HEK293 (cell line): ENCODE results near the gene PA2G4.
A peak's percentile ranks its signal among the peaks of the same experiment; 100 is the strongest.

Source experiments
- BCL11A ChIP-seq: fragments of 450-650 bp; formaldehyde crosslinking; IDR thresholded peaks from 2 replicates; pipeline ENCODE4 v1.5.1; 2016; ENCODE audit warnings: low read depth, missing biosample characterization, missing genetic modification characterization
- BCL11B ChIP-seq: fragments of 450-650 bp; formaldehyde crosslinking; IDR thresholded peaks from 2 replicates; pipeline ENCODE4 v1.5.1; 2016; ENCODE audit warnings: low read depth, missing biosample characterization, missing genetic modification characterization
- CTCF ChIP-seq: fragments of 450-650 bp; formaldehyde crosslinking; IDR thresholded peaks from 2 replicates; pipeline ENCODE4 v1.5.1; 2016; ENCODE audit warnings: missing biosample characterization, missing genetic modification characterization
- GLIS2 ChIP-seq: fragments of 450-650 bp; formaldehyde crosslinking; IDR thresholded peaks from 2 replicates; pipeline ENCODE4 v1.5.1; 2016; ENCODE audit warnings: missing biosample characterization, missing genetic modification characterization
- HOXA7 ChIP-seq: sonication (generic); formaldehyde crosslinking; IDR thresholded peaks from 2 replicates; pipeline ENCODE4 v1.8.1; 2022; ENCODE audit warnings: missing genetic modification reagents, borderline replicate concordance
- KLF16 ChIP-seq: fragments of 450-650 bp; formaldehyde crosslinking; IDR thresholded peaks from 2 replicates; pipeline ENCODE4 v1.5.1; 2017; ENCODE audit warnings: missing biosample characterization, missing genetic modification characterization
- KLF8 ChIP-seq: fragments of 450-650 bp; formaldehyde crosslinking; IDR thresholded peaks from 2 replicates; pipeline ENCODE4 v1.5.1; 2016; ENCODE audit warnings: missing biosample characterization, missing genetic modification characterization
- KLF9 ChIP-seq: fragments of 450-650 bp; formaldehyde crosslinking; IDR thresholded peaks from 2 replicates; pipeline ENCODE4 v1.5.1; 2016; ENCODE audit warnings: missing biosample characterization, missing genetic modification characterization, low read depth
- MYNN ChIP-seq: fragments of 450-650 bp; formaldehyde crosslinking; IDR thresholded peaks from 2 replicates; pipeline ENCODE4 v1.5.1; 2016; ENCODE audit warnings: missing biosample characterization, missing genetic modification characterization, borderline replicate concordance
- SP2 ChIP-seq: fragments of 450-650 bp; formaldehyde crosslinking; IDR thresholded peaks from 2 replicates; pipeline ENCODE4 v1.5.1; 2016; ENCODE audit warnings: missing biosample characterization, missing genetic modification characterization
- TCF7L2 ChIP-seq: IDR thresholded peaks from 2 replicates; pipeline ENCODE4 v1.6.1; 2011; ENCODE audit warnings: low read depth, mild to moderate bottlenecking, inconsistent platforms, low read length, moderate library complexity, borderline replicate concordance
- WT1 ChIP-seq: fragments of 450-650 bp; formaldehyde crosslinking; IDR thresholded peaks from 2 replicates; pipeline ENCODE4 v1.5.1; 2016; ENCODE audit warnings: missing biosample characterization, missing genetic modification characterization
- YY1 ChIP-seq: fragments of 450-650 bp; formaldehyde crosslinking; IDR thresholded peaks from 2 replicates; pipeline ENCODE4 v1.5.1; 2018; ENCODE audit warnings: missing biosample characterization, missing genetic modification characterization
- ZBTB17 ChIP-seq: fragments of 450-650 bp; formaldehyde crosslinking; IDR thresholded peaks from 2 replicates; pipeline ENCODE4 v1.5.1; 2016; ENCODE audit warnings: missing biosample characterization, missing genetic modification characterization
- ZBTB20 ChIP-seq: fragments of 450-650 bp; formaldehyde crosslinking; IDR thresholded peaks from 2 replicates; pipeline ENCODE4 v1.5.1; 2016; ENCODE audit warnings: missing biosample characterization, missing genetic modification characterization
- ZBTB7A ChIP-seq: fragments of 450-650 bp; formaldehyde crosslinking; IDR thresholded peaks from 2 replicates; pipeline ENCODE4 v1.5.1; 2016; ENCODE audit warnings: low read depth, missing biosample characterization, missing genetic modification characterization
- ZBTB8A ChIP-seq: fragments of 450-650 bp; formaldehyde crosslinking; IDR thresholded peaks from 2 replicates; pipeline ENCODE4 v1.5.1; 2016; ENCODE audit warnings: missing biosample characterization, missing genetic modification characterization
- ZIC2 ChIP-seq: fragments of 450-650 bp; formaldehyde crosslinking; IDR thresholded peaks from 2 replicates; pipeline ENCODE4 v1.5.1; 2016; ENCODE audit warnings: missing biosample characterization, missing genetic modification characterization
- ZNF169 ChIP-seq: fragments of 450-650 bp; formaldehyde crosslinking; IDR thresholded peaks from 2 replicates; pipeline ENCODE4 v1.5.1; 2016; ENCODE audit warnings: missing biosample characterization, missing genetic modification characterization
- ZNF202 ChIP-seq: fragments of 450-650 bp; formaldehyde crosslinking; IDR thresholded peaks from 2 replicates; pipeline ENCODE4 v1.5.1; 2016; ENCODE audit warnings: missing biosample characterization, missing genetic modification characterization, borderline replicate concordance
- ZNF214 ChIP-seq: fragments of 450-650 bp; formaldehyde crosslinking; IDR thresholded peaks from 2 replicates; pipeline ENCODE4 v1.5.1; 2017; ENCODE audit warnings: missing biosample characterization, mild to moderate bottlenecking, missing genetic modification characterization, borderline replicate concordance
- ZNF24 ChIP-seq: fragments of 450-650 bp; formaldehyde crosslinking; IDR thresholded peaks from 2 replicates; pipeline ENCODE4 v1.5.1; 2016; ENCODE audit warnings: missing biosample characterization, missing genetic modification characterization
- ZNF398 ChIP-seq: fragments of 450-650 bp; formaldehyde crosslinking; IDR thresholded peaks from 2 replicates; pipeline ENCODE4 v1.5.1; 2017; ENCODE audit warnings: missing biosample characterization, missing genetic modification characterization
- ZNF530 ChIP-seq: fragments of 450-650 bp; formaldehyde crosslinking; IDR thresholded peaks from 2 replicates; pipeline ENCODE4 v1.5.1; 2016; ENCODE audit warnings: low read depth, missing biosample characterization, missing genetic modification characterization
- ZNF580 ChIP-seq: fragments of 450-650 bp; formaldehyde crosslinking; IDR thresholded peaks from 2 replicates; pipeline ENCODE4 v1.5.1; 2016; ENCODE audit warnings: missing biosample characterization, missing genetic modification characterization
- ZNF585B ChIP-seq: fragments of 450-650 bp; formaldehyde crosslinking; IDR thresholded peaks from 2 replicates; pipeline ENCODE4 v1.5.1; 2016; ENCODE audit warnings: missing biosample characterization, missing genetic modification characterization
- ZNF660 ChIP-seq: fragments of 450-650 bp; IDR thresholded peaks from 2 replicates; pipeline ENCODE4 v1.5.1; 2018; ENCODE audit warnings: missing biosample characterization, mild to moderate bottlenecking, missing genetic modification characterization
- ZNF76 ChIP-seq: fragments of 450-650 bp; formaldehyde crosslinking; IDR thresholded peaks from 2 replicates; pipeline ENCODE4; 2016; ENCODE audit warnings: low read depth, missing biosample characterization, missing genetic modification characterization, borderline replicate concordance
- ZXDB ChIP-seq: fragments of 450-650 bp; formaldehyde crosslinking; IDR thresholded peaks from 2 replicates; pipeline ENCODE4 v1.5.1; 2016; ENCODE audit warnings: missing biosample characterization, missing genetic modification characterization
- TF ChIP-seq, protein P1 (sequence below): fragments of 450-650 bp; formaldehyde crosslinking; IDR thresholded peaks from 2 replicates; pipeline ENCODE4 v1.5.1; 2016; ENCODE audit warnings: missing biosample characterization, missing genetic modification characterization
- TF ChIP-seq, protein P2 (sequence below): fragments of 450-650 bp; formaldehyde crosslinking; IDR thresholded peaks from 2 replicates; pipeline ENCODE4 v1.5.1; 2016; ENCODE audit warnings: missing biosample characterization, missing genetic modification characterization

Gene PA2G4

DNA sequence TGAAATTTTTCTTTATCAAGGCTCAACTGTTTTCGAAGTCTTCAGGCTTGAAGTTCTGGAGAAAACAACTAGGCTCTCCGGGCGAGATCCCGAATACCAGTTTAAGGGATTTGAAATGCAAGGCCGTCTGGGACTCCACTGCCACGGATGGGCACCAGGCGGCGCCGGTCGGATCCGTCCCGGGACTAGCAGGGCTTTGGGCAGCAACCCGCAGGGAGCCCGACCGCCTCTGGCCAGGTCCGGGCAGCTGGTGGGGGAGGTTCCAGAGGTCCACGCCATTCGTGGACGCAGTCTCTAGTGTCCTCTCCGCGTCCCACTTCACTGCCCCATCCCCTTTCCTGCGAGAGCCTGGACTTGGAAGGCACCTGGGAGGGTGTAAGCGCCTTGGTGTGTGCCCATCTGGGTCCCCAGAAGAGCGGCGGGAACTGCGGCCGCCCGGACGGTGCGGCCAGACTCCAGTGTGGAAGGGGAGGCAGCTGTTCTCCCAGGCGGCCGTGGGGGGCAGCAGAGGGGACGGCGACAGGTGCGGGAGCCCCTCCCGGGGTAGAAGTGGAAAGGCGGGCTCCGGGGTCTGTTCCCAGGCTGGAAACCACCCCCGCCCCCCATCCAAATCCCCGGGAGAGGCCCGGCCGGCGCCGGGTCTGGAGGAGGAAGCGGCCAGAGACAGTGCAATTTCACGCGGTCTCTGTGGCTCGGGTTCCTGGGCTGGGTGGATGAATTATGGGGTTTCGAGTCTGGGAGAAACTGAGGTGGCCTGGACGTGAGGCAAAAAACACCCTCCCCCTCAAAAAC, 25.2 kb upstream of the PA2G4 start (continued):
- TF ChIP-seq, protein P1, sequence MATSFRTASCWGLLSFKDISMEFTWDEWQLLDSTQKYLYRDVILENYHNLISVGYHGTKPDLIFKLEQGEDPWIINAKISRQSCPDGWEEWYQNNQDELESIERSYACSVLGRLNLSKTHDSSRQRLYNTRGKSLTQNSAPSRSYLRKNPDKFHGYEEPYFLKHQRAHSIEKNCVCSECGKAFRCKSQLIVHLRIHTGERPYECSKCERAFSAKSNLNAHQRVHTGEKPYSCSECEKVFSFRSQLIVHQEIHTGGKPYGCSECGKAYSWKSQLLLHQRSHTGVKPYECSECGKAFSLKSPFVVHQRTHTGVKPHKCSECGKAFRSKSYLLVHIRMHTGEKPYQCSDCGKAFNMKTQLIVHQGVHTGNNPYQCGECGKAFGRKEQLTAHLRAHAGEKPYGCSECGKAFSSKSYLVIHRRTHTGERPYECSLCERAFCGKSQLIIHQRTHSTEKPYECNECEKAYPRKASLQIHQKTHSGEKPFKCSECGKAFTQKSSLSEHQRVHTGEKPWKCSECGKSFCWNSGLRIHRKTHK, result no peak
- TF ChIP-seq ZNF580 (peak; percentile 42; the same call in 1 of the 2 replicates), ZBTB7A (tag by site-specific recombination) (0 out of 2 replicates have a peak, but pooled peaks have one; percentile 45), ZNF585B (no peak), ZNF530 (tag by site-specific recombination) (no peak), YY1 (tag by site-specific recombination) (peak; percentile 47; the same call in 1 of the 2 replicates), WT1 (tag by site-specific recombination) (peak; percentile 47; the same call in 1 of the 2 replicates), ZNF214 (tag by site-specific recombination) (no peak), CTCF (peak; percentile 92), ZNF202 (tag by site-specific recombination) (no peak), KLF16 (tag by site-specific recombination) (peak; percentile 74; the same call in 1 of the 2 replicates), GLIS2 (tag by site-specific recombination) (peak; percentile 94), SP2 (no peak; the same call in 1 of the 2 replicates), BCL11B (tag by site-specific recombination) (peak; percentile 81; the same call in 1 of the 2 replicates), BCL11A (tag by site-specific recombination) (peak; percentile 68; the same call in 1 of the 2 replicates), MYNN (tag by site-specific recombination) (0 out of 2 replicates have a peak, but pooled peaks have one; percentile 19), ZNF24 (tag by site-specific recombination) (peak; percentile 83; the same call in 1 of the 2 replicates), ZBTB17 (tag by site-specific recombination) (peak; percentile 68), KLF8 (tag by site-specific recombination) (peak; percentile 73; the same call in 1 of the 2 replicates), ZNF169 (no peak), ZNF660 (tag by site-specific recombination) (0 out of 2 replicates have a peak, but pooled peaks have one; percentile 46), ZIC2 (peak; percentile 82), KLF9 (tag by site-specific recombination) (peak; percentile 32), ZBTB8A (peak; percentile 99), ZNF398 (tag by site-specific recombination) (peak; percentile 92), ZNF76 (tag by site-specific recombination) (peak; percentile 47; the same call in 1 of the 2 replicates), HOXA7 (CRISPR knock-in tag) (no peak), ZXDB (peak; percentile 77), TCF7L2 (no peak), ZBTB20 (tag by site-specific recombination) (peak; percentile 36; the same call in 1 of the 2 replicates)
- TF ChIP-seq, protein P2, sequence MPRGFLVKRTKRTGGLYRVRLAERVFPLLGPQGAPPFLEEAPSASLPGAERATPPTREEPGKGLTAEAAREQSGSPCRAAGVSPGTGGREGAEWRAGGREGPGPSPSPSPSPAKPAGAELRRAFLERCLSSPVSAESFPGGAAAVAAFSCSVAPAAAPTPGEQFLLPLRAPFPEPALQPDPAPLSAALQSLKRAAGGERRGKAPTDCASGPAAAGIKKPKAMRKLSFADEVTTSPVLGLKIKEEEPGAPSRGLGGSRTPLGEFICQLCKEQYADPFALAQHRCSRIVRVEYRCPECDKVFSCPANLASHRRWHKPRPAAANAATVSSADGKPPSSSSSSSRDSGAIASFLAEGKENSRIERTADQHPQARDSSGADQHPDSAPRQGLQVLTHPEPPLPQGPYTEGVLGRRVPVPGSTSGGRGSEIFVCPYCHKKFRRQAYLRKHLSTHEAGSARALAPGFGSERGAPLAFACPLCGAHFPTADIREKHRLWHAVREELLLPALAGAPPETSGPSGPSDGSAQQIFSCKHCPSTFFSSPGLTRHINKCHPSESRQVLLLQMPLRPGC (tag by site-specific recombination), result no peak
